ENCODE results near the gene KRTAP12-2.

Gene KRTAP12-2, protein sequence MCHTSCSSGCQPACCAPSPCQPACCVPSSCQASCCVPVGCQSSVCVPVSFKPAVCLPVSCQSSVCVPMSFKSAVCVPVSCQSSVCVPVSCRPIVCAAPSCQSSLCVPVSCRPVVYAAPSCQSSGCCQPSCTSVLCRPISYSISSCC

DNA sequence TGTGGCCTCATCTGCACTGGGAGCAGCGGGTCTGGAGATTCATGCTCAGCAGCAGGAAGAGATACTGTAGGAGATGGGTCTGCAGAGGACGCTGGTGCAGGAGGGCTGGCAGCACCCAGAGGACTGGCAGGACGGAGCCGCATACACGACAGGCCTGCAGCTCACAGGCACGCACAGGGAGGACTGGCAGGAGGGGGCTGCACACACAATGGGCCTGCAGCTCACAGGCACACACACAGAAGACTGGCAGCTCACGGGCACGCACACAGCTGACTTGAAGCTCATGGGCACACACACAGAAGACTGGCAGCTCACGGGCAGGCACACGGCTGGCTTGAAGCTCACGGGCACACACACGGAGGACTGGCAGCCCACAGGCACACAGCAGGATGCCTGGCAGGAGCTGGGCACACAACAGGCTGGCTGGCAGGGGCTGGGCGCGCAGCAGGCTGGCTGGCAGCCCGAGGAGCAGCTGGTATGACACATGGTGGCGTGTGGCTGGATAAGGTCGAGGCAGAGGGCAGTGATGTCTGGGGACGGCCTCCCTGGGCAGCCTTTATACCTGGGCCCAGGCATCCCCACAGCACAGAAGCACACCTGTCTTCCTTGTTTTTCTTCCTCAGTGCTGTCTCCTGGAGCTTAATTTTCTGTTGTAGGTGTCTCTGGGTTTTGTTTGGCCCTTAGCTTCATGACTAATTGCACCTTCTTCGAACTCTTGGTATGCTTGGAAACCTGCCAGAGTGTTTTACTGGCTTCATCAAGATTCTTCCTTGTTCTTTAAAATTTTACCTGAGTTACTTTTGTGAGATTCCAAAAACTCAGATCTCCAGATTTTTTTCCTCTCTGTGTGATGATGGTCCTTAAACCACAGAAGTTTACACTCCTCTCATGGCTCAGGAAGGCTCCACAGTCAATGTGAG lies at the start of gene KRTAP12-2:
TSS of gene KRTAP12-2 (minus strand) at position 527 of the 920 bp plus-strand sequence. CDS start at position 486, 41 bp downstream.
- DNase-seq, result no peak

DNA sequence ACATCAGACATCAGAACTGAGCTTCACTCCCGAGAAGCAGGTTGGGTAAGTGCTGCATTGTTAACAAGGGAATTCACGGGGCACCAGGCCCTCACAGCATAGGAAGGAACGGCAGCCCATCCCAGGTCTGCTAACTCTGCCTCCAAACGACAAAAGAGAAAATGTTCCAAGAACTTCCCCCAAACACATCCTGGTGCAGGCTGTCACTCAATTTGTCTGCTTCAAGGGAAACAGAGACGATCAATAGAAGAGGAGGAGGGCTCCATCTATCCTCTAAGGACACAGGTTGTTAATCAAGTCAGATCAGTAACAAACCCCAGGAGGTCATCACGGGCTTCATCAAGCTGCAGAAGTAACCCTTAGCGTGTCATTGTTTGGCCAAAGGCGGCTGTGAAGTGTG lies 48.2 kb upstream of the KRTAP12-2 start:
- no peak for DNase-seq

DNA sequence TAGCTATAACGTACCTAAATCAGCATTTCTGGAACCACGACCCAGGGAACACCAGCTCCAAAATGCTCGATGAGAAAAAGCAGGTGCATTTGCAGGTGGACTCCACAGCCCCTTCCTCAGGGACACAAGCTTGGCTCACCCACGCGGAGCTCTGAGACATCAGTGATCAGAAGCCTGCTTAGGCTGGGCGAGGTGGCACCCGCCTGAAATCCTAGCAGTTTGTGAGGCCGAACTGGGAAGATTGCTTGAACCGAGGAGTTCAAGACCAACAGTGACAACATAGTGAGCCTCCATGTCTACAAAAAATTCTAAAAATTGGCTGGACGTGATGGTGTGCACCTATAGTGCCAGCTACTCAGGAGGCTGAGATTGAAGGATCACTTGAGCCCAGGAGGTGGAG lies 47.1 kb upstream of the KRTAP12-2 start:
- no peak for DNase-seq

DNA sequence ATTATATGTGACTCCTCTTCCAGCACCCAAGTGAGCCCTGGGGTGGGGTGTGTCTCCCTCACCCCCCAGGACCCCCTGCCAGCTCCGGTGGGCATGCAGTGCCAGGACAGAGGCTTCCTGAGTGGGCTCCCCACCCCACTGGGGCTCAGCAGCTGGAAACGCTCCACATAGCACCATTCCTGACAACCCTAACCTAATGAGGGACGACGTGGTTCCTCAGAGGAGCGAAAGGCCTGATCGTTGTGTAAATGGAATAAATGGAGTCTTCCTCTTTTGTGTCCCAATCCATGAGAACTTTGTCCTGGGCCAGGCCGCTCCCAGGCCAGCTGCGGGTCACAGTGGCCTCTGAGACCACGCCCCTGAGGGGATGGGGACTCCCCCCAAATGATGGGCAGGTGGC lies 46.4 kb upstream of the KRTAP12-2 start:
- DNase-seq, result no peak

DNA sequence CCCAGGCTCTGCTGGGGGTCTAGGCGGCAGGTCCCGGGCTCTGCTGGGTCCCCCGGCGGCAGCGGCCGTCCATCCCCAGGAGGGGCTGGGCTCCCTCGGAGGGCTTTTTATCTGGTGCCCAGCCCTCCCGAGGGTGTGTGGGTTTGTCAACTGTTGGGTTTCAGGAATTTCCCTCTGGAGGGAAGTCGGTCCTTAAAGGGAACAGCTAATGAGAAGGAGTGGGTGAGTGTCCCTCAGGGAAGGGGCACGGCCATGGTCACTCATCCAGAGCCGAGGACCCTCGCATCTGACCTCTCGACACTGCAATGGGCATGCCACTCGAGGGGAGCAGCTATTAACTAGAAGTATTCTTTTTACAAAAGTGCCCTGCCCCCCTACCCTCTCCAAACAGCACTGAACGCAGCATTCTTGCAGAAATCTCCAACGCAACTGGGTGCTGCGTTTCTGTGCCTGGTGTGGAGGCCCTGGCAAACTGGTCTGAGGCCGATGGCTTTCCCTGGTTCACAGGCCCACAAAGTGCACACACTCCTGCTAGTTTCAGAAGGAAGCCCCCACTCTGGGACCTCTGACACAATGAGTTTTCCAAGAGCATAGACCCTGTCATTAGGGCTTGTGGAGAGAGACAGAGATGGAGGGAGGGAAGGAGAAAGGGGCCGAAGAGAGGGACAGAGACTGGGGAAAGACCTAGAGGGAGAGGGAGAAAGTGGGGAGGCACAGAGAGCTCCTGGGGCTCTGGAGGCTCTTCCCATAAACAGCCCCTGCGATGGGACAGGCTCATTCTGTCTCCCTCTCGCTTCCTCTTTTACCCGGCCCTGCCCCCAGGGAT lies 45.7 kb upstream of the KRTAP12-2 start:
- no peak for DNase-seq

DNA sequence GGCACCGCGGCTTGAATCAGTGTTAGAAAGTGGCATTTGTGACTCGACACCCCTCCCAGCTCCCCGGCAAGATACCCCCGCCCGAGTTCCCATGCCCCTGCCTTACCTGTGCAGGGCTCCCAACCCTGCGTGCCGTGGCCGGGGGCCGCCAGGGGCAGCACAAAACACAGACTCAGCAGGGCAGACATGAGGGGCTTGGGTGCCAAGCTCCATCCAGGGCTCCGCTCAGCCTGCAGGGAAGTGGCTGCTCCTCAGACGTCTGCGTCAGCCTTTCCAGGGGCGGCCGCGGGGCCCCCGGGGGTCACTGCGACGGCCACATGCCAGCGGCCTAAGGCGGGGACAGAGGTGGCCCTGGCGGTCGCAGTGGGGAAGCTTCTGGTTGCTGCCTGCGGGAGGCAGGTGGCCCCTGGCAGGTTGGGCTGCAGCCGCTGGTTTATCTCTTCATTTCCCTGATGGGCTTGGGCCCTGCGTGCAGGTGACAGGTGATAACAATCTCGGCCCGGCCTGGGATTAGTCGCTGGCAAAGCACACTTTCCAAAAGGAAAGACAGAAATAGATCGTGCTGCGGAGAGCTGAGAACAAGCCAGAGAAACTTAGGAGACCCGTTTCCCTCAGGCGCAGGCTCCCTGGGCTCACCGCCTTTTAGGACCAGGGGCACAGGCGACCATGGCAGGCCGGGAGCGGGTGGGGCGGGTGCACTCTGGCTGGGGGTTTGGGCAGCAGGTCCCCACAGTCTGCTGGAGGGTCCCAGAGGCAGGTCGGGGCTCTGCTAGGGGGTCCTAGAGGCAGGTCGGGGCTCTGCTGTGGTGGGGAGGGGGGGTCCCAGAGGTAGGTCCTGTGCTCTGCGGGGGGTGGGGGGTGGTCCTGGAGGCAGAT lies 44.8 kb upstream of the KRTAP12-2 start, which contains the start of gene TSPEAR:
TSS of gene TSPEAR (minus strand) at position 246 of the 876 bp plus-strand sequence. CDS start at position 188, 58 bp downstream.
- peak; percentile 60 for DNase-seq

DNA sequence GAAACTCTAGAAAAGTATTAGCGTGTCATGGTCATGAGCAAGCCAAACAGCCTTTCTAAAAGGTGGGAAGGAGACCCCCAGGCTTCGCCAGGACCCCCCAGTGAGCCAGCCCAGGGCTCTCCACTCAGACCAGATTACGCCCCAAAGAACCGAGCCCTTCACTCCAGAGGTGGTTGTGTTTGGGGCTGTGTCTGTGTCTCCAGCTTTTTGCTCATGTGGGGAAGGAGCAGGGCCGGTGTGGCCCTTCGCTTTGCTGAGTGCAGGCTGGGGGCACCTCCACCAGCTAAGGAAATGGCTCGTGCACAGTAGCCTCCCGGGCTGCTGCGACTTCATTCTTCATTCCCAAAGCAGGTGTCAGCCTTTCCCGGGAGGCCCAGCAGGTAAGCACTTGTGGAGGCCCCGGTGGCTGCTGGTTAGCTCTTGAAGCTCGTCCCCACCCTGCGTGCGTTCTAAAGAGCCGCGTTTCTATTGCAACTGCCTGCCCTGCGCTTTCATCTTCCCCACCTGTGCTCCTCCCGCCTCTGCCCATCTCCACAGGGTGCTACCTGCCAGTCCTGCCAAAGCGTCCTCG lies 44.1 kb upstream of the KRTAP12-2 start:
- DNase-seq, result peak; percentile 94

DNA sequence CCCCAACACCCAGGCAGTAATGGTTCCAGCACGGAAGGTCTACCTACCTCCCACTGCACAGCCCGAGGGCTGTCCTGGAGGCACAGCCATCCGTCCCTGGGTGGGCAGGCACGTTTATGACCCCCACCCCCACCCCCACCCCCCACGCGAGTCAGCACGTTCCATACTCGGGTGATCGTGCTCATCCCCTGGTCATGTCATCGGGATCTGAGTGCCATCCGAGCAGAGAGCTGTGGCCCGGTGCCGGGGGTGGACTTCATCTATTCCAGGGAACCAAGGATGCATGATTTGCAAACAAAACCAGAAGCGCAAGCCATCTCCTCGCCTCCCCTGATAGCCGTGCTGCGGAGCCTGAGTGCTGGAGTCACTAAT lies 43.6 kb upstream of the KRTAP12-2 start:
- DNase-seq, result peak; percentile 33

DNA sequence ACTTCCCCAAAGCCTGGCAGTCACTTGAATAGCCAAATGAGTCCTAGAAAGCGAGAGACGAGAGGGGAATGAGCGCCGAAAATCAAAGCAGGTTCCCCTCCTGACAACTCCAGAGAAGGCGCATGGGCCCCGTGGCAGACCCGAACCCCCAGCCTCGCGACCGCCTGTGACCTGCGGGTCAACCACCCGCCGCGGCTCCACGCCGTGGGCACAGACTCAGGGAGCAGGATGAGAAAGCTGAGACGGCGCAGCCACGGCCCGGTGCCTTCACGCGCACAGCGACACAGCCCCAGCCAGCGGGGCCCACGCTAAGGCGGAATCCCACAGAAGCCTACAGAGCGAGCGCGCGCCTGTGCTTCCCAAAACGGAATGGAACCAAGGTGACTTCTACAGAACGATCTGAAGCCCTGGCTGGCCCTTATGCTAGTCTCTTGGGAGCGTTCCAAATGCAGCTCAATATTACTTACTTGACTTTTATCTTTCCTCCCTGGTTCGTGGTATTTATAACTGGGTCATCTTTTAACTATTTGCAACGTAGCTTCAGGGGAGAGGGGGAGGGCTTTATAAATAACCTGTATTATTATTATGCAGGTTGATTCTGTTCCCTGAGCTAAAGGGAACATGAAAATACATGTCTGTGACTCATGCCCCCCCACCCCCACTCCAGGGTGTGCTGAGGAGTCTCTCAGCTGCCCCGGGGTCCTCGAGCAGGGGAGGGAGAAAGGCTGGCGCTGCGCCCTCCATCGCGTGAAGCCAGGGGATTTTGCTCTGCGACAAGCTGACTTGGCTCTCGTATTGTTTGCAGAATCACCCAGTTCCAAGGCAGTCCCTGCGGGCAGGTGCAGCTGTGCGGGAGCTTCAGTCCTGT lies 42.9 kb upstream of the KRTAP12-2 start:
- DNase-seq, result peak; percentile 49

DNA sequence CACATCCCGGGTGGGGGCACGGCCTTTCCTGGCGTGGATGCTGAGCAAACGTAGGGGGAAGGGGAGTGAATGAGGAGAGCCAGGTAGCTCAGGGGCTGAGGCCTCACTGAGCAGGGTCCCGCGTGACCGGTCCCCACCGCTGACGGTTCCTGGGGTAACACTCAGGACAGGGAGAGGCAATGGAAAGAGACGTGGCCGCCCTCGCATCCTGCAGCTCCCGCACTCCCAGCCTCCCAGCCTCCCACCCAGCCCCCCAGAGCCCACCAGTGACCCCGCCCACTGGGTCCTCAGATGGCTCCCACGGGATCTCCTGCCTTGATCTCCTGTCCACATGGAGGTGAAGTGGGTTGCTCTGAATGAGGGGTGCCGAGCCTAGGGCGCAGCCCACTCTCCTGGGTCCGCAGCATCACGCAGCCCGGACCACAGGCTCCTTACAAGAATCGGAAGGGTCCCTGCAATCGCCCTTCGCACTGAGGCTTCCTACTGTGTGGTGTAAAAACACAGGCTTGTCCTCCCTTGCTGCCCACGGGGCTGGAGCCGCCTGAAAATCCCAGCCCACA lies 42.2 kb upstream of the KRTAP12-2 start:
- DNase-seq, result no peak

DNA sequence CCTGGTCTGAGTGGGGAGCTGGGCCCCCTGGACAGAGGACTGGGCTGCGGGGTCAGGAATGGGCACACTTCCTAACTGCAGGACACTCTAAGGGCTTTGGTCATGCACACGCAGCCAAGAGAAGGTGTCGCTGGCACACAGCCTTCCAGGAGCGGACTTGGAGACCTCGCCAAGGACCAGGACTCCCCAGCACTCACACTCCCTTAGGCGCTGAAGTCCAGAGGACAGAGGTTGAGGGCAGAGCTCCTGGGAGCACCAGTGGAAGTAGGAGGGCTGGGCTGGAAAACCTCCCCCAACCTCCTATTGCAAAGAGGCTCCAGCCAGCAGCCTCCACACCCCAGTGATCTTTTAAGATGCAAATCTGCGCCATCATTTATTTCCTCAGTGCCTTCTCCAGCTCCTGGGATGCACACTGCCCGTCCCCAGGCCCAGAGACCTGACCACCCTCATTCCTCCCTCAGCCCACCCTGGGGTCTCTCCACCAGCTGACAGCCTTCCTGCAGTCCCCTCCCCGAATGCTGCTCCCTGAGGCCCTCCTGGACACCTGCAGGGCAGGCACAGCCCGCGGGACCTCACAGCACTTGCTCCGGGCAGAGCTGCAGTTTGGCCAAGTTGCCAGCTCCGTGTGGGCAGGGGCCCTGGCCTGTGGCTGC lies 41.6 kb upstream of the KRTAP12-2 start:
- DNase-seq, result no peak

DNA sequence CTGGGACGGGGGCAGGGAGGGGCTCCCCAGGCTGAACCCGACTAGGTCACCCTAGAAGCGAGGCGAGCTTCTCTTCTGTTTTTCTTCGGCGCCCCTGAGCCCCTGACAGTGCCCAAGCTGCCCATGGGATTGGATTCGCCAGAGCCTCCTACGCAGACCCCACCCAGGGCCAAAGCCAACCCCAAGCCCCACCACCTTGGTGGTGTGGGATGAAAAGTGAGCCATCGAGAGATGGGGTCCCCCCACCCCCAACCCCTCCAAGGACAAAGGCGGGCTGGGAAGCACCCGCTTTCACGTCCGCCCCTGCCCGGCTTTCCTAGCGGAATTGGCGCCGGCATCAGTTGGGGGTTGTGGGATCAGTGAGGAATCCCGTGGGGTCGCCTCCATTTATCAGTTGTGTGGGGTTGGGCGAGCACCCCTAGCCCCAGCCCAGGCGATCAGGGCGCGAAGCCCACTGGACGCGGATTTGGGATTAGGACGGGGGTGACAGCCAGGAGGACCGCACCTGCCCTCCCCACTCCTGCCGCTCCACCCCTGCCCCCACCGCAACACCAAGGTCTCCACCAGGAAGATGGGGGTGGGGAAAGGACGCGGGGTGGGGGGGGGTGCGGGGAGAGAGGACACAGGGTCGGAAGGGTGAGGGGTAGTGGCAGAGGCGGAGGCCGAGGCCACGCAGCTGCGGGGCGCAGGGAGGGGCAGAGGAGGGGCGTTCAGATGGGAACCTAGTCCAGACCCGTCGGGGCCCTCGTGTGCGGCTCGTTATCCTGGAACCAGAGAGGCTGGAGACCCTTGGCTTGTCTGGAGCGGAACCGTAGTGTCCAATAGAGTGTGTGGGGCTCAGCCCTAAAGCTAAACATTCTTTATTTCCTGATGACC lies 40.2 kb upstream of the KRTAP12-2 start:
- no peak for DNase-seq

DNA sequence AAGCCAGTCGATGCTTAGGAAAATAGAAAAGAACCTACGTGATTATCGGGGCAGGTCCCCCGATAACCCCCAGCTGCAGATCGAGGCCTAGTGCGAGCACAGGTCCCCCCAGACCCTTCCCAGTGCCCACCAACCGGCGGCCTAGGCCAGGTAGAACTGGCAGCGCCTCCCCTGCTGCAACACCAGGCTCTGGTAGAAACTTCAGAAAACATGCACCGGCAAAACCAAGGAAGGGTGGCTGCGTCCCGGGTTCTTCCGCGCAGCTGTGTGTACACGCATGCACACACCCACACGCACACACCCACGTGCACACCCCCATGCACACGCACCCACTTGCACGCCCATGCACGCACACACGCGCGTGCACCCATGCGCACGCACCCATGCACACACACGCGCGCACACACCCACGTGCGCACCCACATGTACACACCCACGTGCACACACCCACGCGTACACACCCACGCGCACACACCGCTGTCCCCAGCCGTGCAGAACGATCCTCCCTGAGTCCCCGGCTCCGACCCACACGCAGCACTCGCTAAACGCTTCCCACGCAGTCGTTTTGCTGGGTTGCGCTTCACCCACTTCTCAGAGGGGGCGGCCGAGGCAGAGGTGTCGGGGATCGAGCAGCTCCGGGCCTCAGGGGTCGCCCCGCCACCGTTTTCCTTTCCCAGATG lies 39.4 kb upstream of the KRTAP12-2 start:
- DNase-seq, result no peak

DNA sequence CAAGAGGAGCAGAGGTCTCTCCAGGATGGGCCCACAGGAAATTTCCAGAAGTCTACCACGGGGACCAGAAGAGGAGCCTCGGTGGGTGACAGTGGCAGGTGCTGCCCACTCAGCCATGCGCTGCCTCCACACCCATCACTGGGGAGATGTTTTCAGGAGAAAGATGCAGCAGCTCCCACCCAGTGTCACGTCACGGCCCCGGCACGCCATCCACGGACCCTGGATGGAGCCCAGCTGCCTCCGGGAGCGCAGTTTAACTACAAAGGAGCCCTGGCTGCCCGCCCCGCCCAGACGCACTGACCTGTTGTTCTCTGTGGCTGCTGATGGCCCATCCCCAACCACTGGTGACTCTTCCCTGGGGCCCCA lies 37.9 kb upstream of the KRTAP12-2 start:
- DNase-seq, result no peak

DNA sequence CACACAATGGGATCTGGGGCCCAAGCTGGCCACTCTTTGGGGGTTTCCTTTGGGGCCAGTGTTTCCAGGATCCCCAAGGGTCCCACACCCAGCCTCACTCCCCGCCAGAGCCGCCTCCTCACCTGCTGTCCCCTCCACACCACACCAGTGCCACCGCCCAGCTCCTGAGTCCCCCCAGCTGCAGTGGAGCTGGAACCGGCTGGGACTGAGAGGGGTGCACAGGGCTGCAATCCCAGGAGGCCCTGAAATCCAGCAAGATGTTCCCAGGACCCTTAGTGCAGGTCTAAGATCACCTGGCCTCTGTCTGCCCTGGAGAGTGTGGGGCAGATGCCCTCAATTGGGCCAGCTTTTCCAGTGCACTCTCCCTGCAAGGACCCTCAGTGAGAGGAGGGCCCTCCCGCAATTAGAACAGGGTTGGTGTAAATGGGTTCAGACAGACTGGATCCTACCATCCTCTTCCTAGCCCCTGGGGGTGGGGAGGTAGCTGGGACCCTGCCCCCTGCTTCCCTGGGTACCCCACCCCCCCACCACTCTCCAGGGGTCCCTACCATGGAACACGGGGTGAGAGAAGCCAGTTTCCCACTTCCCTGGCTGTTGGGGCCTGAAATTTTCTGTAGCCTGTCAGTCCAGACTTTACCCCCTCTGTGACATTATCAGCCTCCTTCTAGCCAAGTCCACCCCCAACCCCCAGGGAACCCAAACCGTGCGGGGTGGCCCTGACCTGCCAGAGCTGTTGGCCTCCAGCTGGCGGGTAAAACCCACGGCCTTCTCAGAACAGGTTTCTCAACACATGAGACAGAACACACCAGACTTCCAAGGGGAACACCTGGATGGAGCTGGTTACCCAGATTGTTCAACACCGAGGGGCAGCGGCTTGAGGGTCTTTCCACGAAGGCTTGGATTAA lies 37.3 kb upstream of the KRTAP12-2 start:
- DNase-seq, result no peak

DNA sequence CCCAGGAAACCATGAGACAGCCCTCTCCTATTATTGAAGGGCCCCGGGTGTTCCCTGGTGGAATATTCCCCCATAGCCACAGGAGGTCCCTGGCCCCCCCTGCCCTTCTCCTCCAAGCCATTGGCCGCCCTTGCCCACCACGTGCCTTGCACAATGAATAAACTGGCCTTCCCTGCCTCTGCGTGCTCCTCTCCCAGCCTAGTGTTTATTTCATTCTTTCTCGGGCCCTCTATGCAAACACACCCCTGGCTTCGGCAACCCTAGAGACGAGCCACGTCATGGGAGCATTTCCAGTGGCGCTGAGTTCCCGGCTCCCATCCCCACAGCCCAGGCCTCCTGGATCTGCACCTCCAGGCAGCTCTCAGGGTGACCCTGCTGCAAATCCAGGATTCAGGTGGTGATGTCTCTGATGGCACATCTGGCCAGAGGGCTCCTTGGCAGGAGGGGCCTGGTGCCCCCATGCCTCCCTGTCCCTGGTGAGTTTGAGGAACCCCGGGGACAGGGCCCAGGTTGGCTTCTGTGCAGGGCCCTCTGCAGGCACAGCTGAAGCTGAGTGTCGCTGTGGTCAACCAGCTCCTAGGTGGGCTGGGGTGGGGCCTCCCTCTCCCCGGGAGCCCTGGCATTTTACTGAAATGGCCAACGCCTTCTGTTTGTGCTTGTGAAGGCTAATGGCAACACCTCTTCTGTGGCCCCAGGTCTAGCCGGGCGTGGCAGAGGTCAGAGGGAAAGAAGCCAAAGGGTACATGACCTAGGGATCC lies 36.4 kb upstream of the KRTAP12-2 start:
- DNase-seq, result peak; percentile 88
